ENCODE results near the gene ZNF521. TPM values are rescaled to one million over a fixed set of nuclear protein-coding genes. Genes with fewer than 3 reads are reported as not detected.
A peak's percentile ranks its signal among the peaks of the same experiment; 100 is the strongest.

ZNF521 gene
- total RNA-seq, 1 donor from 2014 or later = 75.1 TPM

DNA sequence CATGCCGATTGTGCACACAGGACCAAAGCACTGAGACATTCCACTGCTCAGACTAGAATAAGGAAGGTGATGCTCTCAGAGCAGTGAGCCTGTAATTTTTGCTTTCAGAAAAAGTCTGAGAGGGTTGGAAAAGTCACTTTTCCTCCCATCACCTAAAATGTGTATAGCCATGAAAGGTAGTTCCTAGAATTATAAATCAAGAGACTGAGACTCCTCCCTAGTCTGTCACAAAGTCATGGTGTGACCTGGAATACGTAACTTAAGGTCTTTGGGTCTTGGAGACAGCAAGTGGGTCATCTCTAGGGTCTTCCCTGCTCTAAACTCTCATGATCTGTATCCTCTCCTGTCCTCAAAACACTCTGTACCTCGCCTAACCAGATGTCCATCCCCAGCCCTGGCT lies 16.9 kb downstream of the ZNF521 start:
- Mint-ChIP-seq H3K4me3 (no peak overlapping the region), H3K27ac (no peak overlapping the region), H3K9me3 (no peaks in the 10 kb centered on the region), H3K27me3 (no peaks in the 10 kb centered on the region), H3K36me3 (peaks cover 4% of the 10 kb centered on the region), H3K4me1 (ENCODE audit: unreplicated experiment) (peaks cover 13% of the 10 kb centered on the region)
- TF ChIP-seq, protein P1, sequence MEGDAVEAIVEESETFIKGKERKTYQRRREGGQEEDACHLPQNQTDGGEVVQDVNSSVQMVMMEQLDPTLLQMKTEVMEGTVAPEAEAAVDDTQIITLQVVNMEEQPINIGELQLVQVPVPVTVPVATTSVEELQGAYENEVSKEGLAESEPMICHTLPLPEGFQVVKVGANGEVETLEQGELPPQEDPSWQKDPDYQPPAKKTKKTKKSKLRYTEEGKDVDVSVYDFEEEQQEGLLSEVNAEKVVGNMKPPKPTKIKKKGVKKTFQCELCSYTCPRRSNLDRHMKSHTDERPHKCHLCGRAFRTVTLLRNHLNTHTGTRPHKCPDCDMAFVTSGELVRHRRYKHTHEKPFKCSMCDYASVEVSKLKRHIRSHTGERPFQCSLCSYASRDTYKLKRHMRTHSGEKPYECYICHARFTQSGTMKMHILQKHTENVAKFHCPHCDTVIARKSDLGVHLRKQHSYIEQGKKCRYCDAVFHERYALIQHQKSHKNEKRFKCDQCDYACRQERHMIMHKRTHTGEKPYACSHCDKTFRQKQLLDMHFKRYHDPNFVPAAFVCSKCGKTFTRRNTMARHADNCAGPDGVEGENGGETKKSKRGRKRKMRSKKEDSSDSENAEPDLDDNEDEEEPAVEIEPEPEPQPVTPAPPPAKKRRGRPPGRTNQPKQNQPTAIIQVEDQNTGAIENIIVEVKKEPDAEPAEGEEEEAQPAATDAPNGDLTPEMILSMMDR (conservative IDR thresholded peaks at IDR 0.05) = no peak
- no peak for DNase-seq (ENCODE audit: extremely low spot score, unreplicated experiment)

DNA sequence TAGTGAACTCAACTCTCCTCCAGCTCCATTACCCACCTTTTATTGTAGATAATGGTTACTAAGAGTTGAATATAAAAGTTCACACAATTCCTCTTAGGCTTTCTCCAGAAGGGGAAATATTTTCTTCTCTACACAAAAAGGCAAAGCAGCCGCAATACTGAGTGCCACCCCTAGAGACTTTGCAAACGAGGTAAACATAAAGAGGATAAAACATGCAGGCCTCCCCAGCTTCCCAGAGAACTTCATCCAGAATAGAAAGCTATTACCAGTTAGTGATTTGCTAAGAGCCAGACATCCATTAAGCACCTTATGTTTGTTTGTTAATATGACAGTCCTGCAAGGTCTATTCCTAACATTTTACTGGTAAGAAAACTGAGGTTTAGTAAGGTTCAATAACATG lies 17.4 kb downstream of the ZNF521 start:
- TF ChIP-seq, protein P1 (conservative IDR thresholded peaks at IDR 0.05) = peak; percentile 63
- Mint-ChIP-seq H3K36me3 (peaks cover 5% of the 10 kb centered on the region), H3K27me3 (no peaks in the 10 kb centered on the region), H3K27ac (no peak overlapping the region), H3K4me3 (no peak overlapping the region), H3K9me3 (no peaks in the 10 kb centered on the region), H3K4me1 (ENCODE audit: unreplicated experiment) (peaks cover 16% of the 10 kb centered on the region)
- no peak for DNase-seq (ENCODE audit: extremely low spot score, unreplicated experiment)

DNA sequence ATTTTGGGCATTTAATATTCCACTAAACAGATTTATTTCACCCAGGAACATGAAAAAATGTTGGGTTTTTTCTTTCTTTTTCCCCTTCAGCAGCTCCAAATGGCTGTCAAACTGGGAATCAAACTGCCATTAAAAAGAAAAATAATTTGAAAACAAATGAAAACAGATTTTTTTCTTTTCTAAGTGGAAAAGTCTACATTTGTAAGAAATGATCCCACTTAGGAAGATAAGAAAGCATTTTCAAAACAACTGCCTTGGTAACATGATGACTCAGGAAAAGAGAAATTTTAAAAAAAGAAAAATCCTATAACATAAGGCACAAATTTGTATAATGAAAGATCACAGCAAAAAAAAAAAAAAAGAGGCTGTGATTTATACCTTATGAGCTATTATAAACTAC lies 20.0 kb downstream of the ZNF521 start:
- H3K27ac Mint-ChIP-seq = no peak overlapping the region
- peaks cover 13% of the 10 kb centered on the region for H3K36me3 Mint-ChIP-seq
- TF ChIP-seq, protein P1 (conservative IDR thresholded peaks at IDR 0.05) = no peak
- H3K4me3 Mint-ChIP-seq = no peak overlapping the region
- peaks cover 35% of the 10 kb centered on the region for H3K4me1 Mint-ChIP-seq (ENCODE audit: unreplicated experiment)
- no peak for DNase-seq (ENCODE audit: extremely low spot score, unreplicated experiment)
- no peaks in the 10 kb centered on the region for H3K9me3 Mint-ChIP-seq
- H3K27me3 Mint-ChIP-seq = no peaks in the 10 kb centered on the region

DNA sequence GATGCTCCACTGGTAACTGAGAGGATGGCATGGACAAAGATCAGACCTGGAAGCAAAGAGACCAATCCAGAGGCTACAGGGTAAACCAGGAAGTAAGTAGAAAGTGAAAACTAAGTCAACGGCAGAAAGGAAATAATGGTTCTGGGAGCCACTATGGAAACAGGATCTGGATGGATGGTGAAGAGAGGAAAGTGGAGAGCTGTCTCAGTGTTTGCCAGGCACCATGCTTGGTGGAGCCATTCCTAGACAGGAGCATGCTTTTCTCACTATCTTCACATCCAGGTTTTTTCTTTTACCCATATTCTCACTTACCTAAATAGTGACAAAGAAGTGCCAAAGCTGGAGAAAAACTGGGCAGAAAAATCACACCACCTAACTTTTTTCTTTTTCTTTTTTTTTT lies 22.2 kb downstream of the ZNF521 start:
- Mint-ChIP-seq H3K27ac (no peak overlapping the region), H3K4me3 (no peak overlapping the region), H3K4me1 (ENCODE audit: unreplicated experiment) (peaks cover 57% of the 10 kb centered on the region), H3K36me3 (peaks cover 13% of the 10 kb centered on the region), H3K9me3 (no peaks in the 10 kb centered on the region), H3K27me3 (no peaks in the 10 kb centered on the region)
- DNase-seq (ENCODE audit: extremely low spot score, unreplicated experiment) = no peak
- TF ChIP-seq, protein P1 (conservative IDR thresholded peaks at IDR 0.05) = no peak

DNA sequence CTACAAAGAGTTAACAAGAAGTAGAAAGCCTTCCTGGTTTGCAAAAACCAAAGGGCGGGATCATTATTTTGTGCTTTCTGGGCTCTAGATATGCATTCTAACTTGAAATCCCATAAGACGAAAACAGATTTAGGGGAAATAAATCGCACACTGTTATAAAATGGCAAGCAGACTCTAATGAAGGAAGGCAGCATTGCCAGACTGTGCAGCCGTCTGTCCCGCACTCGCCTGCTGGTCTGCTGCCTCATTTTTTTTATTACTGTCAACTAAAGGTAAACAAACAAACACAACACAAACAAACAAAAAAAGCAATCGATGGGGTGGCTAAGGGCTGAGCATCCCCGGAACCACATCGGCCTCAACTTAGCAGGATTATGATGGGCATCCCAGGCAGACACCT lies 24.4 kb downstream of the ZNF521 start:
- Mint-ChIP-seq H3K4me3 (no peak overlapping the region), H3K9me3 (no peaks in the 10 kb centered on the region), H3K27ac (no peak overlapping the region), H3K4me1 (ENCODE audit: unreplicated experiment) (peaks cover 63% of the 10 kb centered on the region), H3K36me3 (peaks cover 13% of the 10 kb centered on the region), H3K27me3 (no peaks in the 10 kb centered on the region)
- DNase-seq (ENCODE audit: extremely low spot score, unreplicated experiment) = no peak
- TF ChIP-seq, protein P1 (conservative IDR thresholded peaks at IDR 0.05) = no peak

DNA sequence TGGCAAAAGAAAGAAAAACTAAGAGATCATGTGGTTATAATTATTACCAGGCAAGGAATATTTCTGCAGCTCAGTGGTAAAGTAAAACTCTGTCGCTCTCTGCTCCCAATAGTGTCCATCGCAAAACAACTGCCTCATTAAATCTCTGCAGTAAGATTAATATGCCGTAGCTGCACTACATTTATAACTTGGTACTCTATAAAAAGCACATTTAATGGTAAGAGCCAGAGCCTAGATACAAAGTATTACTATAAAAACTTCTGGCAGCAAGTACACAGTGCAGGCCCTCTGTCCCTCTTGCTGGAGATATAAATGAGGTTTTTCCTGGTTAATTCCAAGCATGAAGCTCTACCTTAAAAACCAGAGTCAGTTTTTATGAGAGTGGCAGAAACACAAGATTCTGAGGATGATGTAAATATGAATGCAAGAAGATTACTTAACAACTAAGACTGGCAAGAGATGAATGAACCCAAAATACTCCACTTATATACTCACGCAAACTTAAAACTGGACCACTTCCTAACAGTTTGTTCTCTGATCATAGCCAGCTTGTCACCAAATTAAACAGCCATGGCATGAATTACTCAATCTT lies 25.5 kb downstream of the ZNF521 start:
- DNase-seq (ENCODE audit: extremely low spot score, unreplicated experiment) = no peak
- H3K4me1 Mint-ChIP-seq (ENCODE audit: unreplicated experiment) = peaks cover 70% of the 10 kb centered on the region
- peak overlapping the region; percentile 25 for H3K4me3 Mint-ChIP-seq
- no peaks in the 10 kb centered on the region for H3K27me3 Mint-ChIP-seq
- peaks cover 13% of the 10 kb centered on the region for H3K36me3 Mint-ChIP-seq
- H3K9me3 Mint-ChIP-seq = no peaks in the 10 kb centered on the region
- TF ChIP-seq, protein P1 (conservative IDR thresholded peaks at IDR 0.05) = no peak
- peak overlapping the region; percentile 0 for H3K27ac Mint-ChIP-seq
